KOPT-K1 (cell line): Measurements from ENCODE around the gene ZC3H7A.
"Not testable (repeated sequence)": the region's sequence is repeated elsewhere in the genome, so short reads cannot be mapped to it uniquely, and the experiment has no call there.

Experiments
- H3K27ac ChIP-seq: fragments of 200-600 bp; sonication (generic); 2 replicates; pipeline ENCODE4 v1.5.1; 2016; ENCODE audit warnings: antibody characterized with exemption, mild to moderate bottlenecking, low read depth, low read length; ENCODE audit not compliant: poor library complexity, severe bottlenecking
- H3K36me3 ChIP-seq: fragments of 200-600 bp; sonication (generic); 2 replicates; pipeline ENCODE4 v1.5.1; 2017; ENCODE audit warnings: antibody characterized with exemption, mild to moderate bottlenecking, low read length, moderate library complexity; ENCODE audit not compliant: insufficient read depth
- H3K9me3 ChIP-seq: fragments of 200-600 bp; sonication (generic); 2 replicates; pipeline ENCODE4 v1.5.1; 2017; ENCODE audit warnings: antibody characterized with exemption, low read length, mild to moderate bottlenecking; ENCODE audit not compliant: insufficient read depth, poor library complexity, severe bottlenecking

The ZC3H7A gene

DNA sequence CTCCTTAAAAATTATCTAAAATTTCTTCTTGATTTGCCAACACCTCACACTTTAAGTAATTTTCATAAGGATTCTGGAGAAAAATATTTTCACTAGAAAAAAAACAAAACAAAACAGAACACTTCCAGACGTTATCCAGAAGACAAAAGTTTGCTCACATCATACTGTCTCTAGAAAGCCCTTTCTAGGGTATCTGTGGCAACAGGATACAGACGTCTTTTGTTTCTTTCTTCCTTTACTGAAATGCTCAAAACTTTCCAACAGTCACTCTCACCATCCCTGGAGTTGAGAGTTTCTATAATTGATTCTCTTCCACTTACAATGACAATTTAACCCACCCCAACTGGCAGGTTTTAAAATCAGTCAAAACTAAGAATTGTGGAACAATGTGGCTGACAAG lies 2.6 kb downstream of the ZC3H7A start:
- peaks cover 57% of the 10 kb centered on the region for H3K36me3 ChIP-seq
- H3K27ac ChIP-seq: no peak overlapping the region
- H3K9me3 ChIP-seq: no peaks in the 10 kb centered on the region

DNA sequence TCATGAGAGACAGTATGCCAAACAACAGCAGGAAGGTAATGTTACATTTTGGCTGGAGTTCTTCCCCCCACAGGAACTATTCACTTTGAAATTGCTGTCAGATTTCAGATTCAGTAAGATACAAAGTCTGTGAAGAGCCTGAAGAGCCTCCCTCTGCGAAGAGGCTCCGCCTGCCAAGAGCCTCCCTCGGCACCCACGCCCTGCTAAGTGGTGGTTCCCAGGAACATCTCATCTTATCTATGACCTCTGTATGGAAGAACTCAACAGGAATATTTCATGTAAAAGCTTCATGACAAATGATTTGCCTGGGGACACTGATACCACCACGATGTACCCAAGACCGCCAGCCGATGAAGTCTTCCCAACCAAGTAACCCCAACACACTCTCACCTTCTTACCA lies 3.2 kb downstream of the ZC3H7A start:
- Histone ChIP-seq H3K27ac (no peak overlapping the region), H3K9me3 (no peaks in the 10 kb centered on the region), H3K36me3 (peaks cover 62% of the 10 kb centered on the region)

- Histone ChIP-seq H3K9me3 (no peaks in the 10 kb centered on the region), H3K27ac (no peak overlapping the region), H3K36me3 (peaks cover 64% of the 10 kb centered on the region)
Observed at GRCh38 chr16:11792410-11793241, 4.4 kb downstream of the ZC3H7A start.

DNA sequence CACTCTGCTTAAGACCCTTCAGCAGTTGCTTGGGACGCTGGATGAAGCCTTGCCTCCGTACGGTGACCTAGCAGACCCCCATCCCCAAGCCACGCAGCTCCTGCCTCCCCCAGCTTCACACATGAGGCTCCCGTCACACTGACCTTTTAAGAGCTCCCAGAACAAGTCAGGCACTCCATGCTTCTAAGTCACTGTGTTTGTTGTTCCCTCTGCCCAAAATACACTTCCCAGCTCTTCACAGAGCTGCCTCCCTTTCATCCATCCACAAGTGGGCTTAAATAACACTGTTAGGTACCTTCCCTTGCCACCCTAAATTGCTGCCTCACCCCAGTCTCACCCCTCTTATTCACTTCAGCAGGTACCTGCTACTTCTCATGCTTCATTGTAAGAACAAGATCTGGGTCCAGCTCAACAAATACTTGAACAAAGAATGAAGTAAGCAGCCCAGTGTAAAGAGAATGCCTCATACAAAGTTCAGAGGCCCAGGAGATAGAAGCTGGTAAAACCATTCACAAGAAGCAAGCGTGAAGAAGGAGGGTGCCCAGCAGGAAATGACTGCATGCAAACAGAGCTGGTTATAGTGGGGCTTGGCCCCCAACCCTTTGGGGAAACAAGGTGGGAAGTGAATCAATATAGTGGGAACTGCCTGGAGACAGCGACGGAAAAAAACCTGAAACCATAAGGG lies 5.8 kb downstream of the ZC3H7A start:
- H3K9me3 ChIP-seq: no peaks in the 10 kb centered on the region
- H3K27ac ChIP-seq: no peak overlapping the region
- peaks cover 64% of the 10 kb centered on the region for H3K36me3 ChIP-seq

DNA sequence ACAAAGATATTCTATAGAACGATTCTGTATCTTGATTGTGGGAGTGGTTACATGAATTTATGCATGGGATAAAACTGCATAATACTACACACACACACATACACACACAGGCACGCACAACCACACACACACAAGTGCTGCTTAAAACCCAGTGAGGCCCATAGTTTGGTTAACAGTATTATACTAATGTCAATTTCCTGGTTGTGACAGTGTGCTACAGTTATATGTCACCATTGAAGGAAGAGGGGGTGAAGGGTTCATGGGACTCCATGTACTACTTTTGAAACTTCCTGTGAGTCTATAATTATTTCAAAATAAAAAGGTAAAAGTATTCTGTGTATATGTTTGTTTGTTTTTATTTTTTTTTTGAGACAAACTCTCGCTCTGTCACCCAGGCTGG lies 8.1 kb downstream of the ZC3H7A start:
- Histone ChIP-seq H3K36me3 (peaks cover 47% of the 10 kb centered on the region), H3K27ac (no peak overlapping the region)

DNA sequence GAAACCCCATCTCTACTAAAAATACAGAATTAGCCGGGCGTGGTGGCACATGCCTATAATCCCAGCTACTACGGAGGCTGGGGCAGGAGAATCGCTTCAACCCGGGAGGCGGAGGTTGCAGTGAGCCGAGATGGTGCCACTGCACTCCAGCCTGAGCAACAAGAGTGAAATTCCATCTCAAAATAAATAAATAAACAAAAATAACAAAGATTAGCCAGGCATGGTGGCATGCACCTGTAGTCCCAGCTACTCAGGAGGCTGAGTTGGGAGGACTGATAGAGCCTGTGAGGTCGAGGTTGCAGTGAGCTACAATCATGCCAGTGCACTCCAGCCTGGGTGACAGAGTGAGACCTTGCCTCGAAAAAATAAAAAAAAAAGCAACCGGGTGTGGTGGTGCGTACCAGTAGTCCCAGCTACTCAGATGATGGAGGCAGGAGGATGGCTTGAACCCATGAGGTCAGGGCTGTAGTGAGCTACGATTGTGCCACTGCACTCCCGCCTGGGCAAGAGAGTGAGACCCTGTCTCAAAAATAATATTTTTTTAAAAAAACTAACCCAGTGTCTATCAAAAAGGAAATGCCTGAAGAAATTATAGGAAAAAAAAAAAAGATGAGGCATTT lies 12.0 kb downstream of the ZC3H7A start:
- H3K9me3 ChIP-seq, H3K27ac ChIP-seq: not testable (repeated sequence)
- H3K36me3 ChIP-seq: peaks cover 34% of the 10 kb centered on the region

More for the DNA sequence above, 8.1 kb downstream of the ZC3H7A start:
- H3K9me3 ChIP-seq: no peaks in the 10 kb centered on the region

GRCh38 chr16:11784381-11784780 lies 12.7 kb downstream of the ZC3H7A start:
- H3K27ac ChIP-seq: not testable (repeated sequence)
- peaks cover 34% of the 10 kb centered on the region for H3K36me3 ChIP-seq

GRCh38 chr16:11784038-11784369 lies 13.1 kb downstream of the ZC3H7A start:
- peak overlapping the region; percentile 51 for H3K27ac ChIP-seq
- no peaks in the 10 kb centered on the region for H3K9me3 ChIP-seq

More at GRCh38 chr16:11784381-11784780, 12.7 kb downstream of the ZC3H7A start:
- not testable (repeated sequence) for H3K9me3 ChIP-seq

DNA sequence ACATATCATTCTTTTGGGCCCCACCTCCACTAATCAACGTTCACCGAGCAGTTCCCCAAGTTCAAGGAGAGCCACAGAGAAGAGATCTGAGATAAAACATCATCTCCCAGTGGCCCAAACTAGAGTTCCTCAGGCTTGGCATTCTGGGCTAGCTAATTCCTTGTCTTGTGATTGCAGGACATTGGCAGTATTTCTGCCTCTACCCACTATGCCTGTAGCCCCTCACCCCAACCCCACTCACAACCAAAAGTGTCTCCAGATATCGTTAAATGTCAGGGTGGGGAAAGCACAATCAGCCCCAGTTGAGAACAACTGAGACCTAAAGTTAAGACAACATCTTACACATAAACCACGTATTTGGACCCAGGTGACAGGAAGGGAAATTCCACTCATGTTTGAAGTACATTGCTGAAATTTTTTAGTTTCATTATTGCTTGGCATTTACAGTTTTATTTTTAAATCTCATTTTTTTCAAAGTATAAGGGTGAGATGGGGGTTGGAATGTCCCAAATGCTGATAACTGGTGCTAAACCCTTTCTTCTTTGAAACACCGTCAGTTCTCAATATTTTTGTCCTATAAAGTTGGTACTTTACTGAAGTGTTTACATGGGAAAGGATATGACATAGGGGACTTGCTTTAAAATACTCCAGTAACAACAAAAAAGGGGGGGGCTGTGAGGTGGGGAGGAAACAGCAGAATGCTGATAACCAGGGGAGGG lies 13.6 kb downstream of the ZC3H7A start:
- peak overlapping the region; percentile 51 for H3K27ac ChIP-seq
- H3K36me3 ChIP-seq: peaks cover 36% of the 10 kb centered on the region
- no peaks in the 10 kb centered on the region for H3K9me3 ChIP-seq

More at GRCh38 chr16:11784038-11784369, 13.1 kb downstream of the ZC3H7A start:
- peaks cover 35% of the 10 kb centered on the region for H3K36me3 ChIP-seq

DNA sequence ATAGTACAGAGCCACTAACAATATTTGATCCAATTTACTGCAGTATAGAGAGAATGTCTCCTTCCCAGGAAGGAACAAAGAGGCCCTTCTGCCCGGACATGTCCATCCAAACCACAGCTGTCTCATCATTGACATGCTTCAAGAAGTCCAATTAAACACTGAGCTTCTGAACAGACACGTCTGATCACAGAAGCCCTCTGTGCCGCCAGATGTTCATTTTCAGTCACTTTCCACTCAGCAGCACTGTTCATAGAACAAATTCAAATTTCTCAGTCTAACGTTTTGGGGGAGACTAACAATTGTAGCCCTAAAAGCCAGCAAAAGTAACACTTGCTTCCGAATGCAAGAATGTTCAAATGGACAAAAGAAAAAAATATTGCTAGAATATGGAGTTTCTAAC lies 15.3 kb downstream of the ZC3H7A start:
- H3K27ac ChIP-seq: no peak overlapping the region
- H3K36me3 ChIP-seq: peaks cover 53% of the 10 kb centered on the region
- H3K9me3 ChIP-seq: no peaks in the 10 kb centered on the region

GRCh38 chr16:11780991-11781680 lies 15.9 kb downstream of the ZC3H7A start:
- Histone ChIP-seq H3K9me3 (no peaks in the 10 kb centered on the region), H3K27ac (no peak overlapping the region), H3K36me3 (peaks cover 59% of the 10 kb centered on the region)

DNA sequence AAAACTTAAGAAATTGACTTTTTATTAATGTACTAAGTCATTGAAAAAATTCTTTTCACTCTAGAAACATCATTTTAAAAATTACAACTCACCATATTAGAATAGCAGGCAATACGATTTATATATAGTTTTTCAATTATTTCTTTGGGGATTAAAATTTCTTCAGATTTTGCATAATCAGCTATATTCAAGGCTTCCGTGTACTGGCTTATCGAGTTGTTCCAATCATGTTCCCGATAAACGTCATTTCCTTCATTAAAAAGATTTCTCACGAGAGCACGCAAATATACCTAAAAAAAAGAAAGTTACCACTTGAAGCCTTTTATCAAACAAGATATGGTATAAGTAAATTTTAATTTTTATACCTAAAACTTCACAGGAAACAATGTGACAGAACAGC lies 18.0 kb downstream of the ZC3H7A start:
- H3K9me3 ChIP-seq: no peaks in the 10 kb centered on the region
- H3K36me3 ChIP-seq: peaks cover 80% of the 10 kb centered on the region
- H3K27ac ChIP-seq: no peak overlapping the region

- Histone ChIP-seq H3K36me3 (peaks cover 99% of the 10 kb centered on the region), H3K27ac (no peak overlapping the region), H3K9me3 (no peaks in the 10 kb centered on the region)
Observed at GRCh38 chr16:11774065-11774626, 22.9 kb downstream of the ZC3H7A start.

GRCh38 chr16:11768849-11769248 lies 28.2 kb downstream of the ZC3H7A start:
- Histone ChIP-seq H3K9me3 (no peaks in the 10 kb centered on the region), H3K27ac (no peak overlapping the region), H3K36me3 (peaks cover 100% of the 10 kb centered on the region)
